Endodermal cell (in vitro differentiated cells): ENCODE results near the gene PHC1. TPM values are rescaled to one million over a fixed set of nuclear protein-coding genes. Genes with fewer than 3 reads are reported as not detected.

Source experiments
- DNase-seq: peaks from one replicate; pipeline ENCODE4 v3.0.0-alpha.2; 2017
- H3K27ac ChIP-seq: 2 replicates; pipeline ENCODE4 v1.5.1; 2013; ENCODE audit warnings: mild to moderate bottlenecking, low read depth, low read length, moderate library complexity
- H3K27me3 ChIP-seq: 2 replicates; pipeline ENCODE4 v1.6.1; 2013; ENCODE audit warnings: mild to moderate bottlenecking, low read length, moderate library complexity; ENCODE audit not compliant: insufficient read depth, control insufficient read depth, poor library complexity, severe bottlenecking
- H3K36me3 ChIP-seq: 2 replicates; pipeline ENCODE4 v1.7.0; 2013; ENCODE audit warnings: mild to moderate bottlenecking, low read length, moderate library complexity; ENCODE audit not compliant: control insufficient read depth, insufficient read depth
- H3K4me1 ChIP-seq: one replicate; pipeline ENCODE4 v1.7.0; 2013; ENCODE audit warnings: low read length; ENCODE audit not compliant: control insufficient read depth, insufficient read depth
- H3K4me3 ChIP-seq: 2 replicates; pipeline ENCODE4 v1.5.1; 2013; ENCODE audit warnings: mild to moderate bottlenecking, low read length, moderate library complexity
- H3K9ac ChIP-seq: 2 replicates; pipeline ENCODE4 v1.6.1; 2013; ENCODE audit warnings: mild to moderate bottlenecking, low read length, moderate library complexity; ENCODE audit not compliant: poor library complexity, severe bottlenecking; ENCODE audit errors: extremely low read depth
- H3K9me3 ChIP-seq: 2 replicates; pipeline ENCODE4 v1.6.1; 2013; ENCODE audit warnings: mild to moderate bottlenecking, low read length, moderate library complexity; ENCODE audit not compliant: control insufficient read depth
- H3K27ac Mint-ChIP-seq: 2 replicates; pipeline ENCODE4 v1.8.0; 2020; ENCODE audit warnings: mixed read lengths
- H3K27me3 Mint-ChIP-seq: 2 replicates; pipeline ENCODE4 v1.8.0; 2021; ENCODE audit warnings: mild to moderate bottlenecking, mixed read lengths; ENCODE audit not compliant: insufficient read depth
- H3K36me3 Mint-ChIP-seq: 2 replicates; pipeline ENCODE4 v1.8.0; 2020; ENCODE audit warnings: low read depth, mixed read lengths
- H3K4me1 Mint-ChIP-seq: 2 replicates; pipeline ENCODE4 v1.8.0; 2020; ENCODE audit warnings: mixed read lengths
- H3K4me3 Mint-ChIP-seq: 2 replicates; pipeline ENCODE4 v1.8.0; 2020; ENCODE audit warnings: mild to moderate bottlenecking, moderate library complexity, mixed read lengths
- H3K9me3 Mint-ChIP-seq: 2 replicates; pipeline ENCODE4 v1.8.0; 2020; ENCODE audit warnings: mild to moderate bottlenecking, mixed read lengths
- WGBS, 2 experiments: methylation state at CpG; one replicate each; pipeline versions ENCODE4 v1.1.5 to v1.1.7; 2013; ENCODE audit warnings: missing lambda C conversion rate in 2 of 2, mixed read lengths in 1 of 2; ENCODE audit not compliant: insufficient coverage in 1 of 2, insufficient read length in 1 of 2; 5-methylcytosine and 5-hydroxymethylcytosine counted together
- total RNA-seq, 2 donors: library from RNA; stranded (reverse); fragmentation: NEBNext Ultra II Directional in 1 of 2; extraction: Animal tissue kit (Norgen Biotek cat#: 25700) in 1 of 2; gene quantifications; 2 replicates in 1 of 2; 3 replicates in 1 of 2; pipeline ENCODE4 v1.2.1, GENCODE V29; 2021
- TF ChIP-seq, protein P1 (sequence below): fragments of 200-600 bp; sonication (generic); conservative IDR thresholded peaks from 2 replicates; pipeline ENCODE4 v1.5.0; 2021; ENCODE audit warnings: antibody characterized with exemption, mild to moderate bottlenecking

The PHC1 gene
- total RNA-seq, 2 donors from 2014 or later = 100 to 538 TPM

DNA sequence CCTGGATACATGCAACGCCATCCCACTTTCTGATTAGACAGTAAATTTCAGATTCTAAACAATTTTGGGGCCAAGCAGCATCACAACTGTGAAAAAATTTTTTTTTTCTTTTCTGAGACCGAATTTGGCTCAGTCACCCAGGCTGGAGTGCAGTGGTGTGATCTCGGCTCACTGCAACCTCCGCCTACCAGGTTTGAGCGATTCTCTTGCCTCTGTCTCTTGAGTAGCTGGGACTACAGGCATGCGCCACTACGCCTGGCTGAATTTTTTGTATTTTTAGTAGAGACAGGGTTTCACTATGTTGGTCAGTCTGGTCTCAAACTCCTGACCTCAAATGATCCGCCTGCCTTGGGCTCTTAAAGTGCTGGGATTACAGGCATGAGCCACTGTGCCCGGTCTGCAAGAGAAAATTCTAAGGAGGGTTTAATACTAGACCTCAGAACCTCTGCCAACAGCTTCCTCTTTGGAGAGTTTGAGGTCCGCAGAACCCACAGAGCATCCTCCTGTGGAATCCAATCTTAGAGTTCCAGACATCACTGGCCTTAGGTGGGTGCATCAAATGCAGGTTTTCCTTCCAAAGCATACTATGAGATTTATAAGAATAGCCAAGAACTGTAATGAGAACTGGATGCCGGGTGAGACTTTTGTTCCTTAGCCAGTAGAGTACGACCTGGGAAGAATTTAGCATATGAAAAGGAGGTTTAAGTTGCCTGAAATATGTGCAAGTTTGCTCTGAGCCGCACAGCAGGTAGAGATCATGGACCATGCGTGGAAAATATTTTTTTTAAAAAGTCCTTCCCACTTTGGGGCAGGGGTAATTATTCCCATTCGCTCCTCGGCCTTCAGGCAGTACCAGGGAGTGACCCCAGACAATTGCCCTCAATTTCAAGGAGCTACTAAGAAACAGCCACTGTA, 7.8 kb upstream of the PHC1 start:
- Histone ChIP-seq H3K36me3 (no peaks in the 10 kb centered on the region), H3K4me1 (peaks cover 6% of the 10 kb centered on the region), H3K4me3 (no peak overlapping the region), H3K9ac (no peak overlapping the region), H3K27ac (no peak overlapping the region), H3K27me3 (no peaks in the 10 kb centered on the region), H3K9me3 (no peaks in the 10 kb centered on the region)
- H3K9me3 Mint-ChIP-seq = peaks cover 12% of the 10 kb centered on the region
- no peaks in the 10 kb centered on the region for H3K27me3 Mint-ChIP-seq
- 76 to 78% methylated on average over 14 to 16 of the region's 16 CpGs for WGBS, 2 experiments
- H3K4me3 Mint-ChIP-seq = no peak overlapping the region
- peak; percentile 76 for DNase-seq
- peaks cover 11% of the 10 kb centered on the region for H3K36me3 Mint-ChIP-seq
- TF ChIP-seq, protein P1, sequence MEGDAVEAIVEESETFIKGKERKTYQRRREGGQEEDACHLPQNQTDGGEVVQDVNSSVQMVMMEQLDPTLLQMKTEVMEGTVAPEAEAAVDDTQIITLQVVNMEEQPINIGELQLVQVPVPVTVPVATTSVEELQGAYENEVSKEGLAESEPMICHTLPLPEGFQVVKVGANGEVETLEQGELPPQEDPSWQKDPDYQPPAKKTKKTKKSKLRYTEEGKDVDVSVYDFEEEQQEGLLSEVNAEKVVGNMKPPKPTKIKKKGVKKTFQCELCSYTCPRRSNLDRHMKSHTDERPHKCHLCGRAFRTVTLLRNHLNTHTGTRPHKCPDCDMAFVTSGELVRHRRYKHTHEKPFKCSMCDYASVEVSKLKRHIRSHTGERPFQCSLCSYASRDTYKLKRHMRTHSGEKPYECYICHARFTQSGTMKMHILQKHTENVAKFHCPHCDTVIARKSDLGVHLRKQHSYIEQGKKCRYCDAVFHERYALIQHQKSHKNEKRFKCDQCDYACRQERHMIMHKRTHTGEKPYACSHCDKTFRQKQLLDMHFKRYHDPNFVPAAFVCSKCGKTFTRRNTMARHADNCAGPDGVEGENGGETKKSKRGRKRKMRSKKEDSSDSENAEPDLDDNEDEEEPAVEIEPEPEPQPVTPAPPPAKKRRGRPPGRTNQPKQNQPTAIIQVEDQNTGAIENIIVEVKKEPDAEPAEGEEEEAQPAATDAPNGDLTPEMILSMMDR = peak; percentile 10
- peak overlapping the region; percentile 82 for H3K27ac Mint-ChIP-seq
- peaks cover 38% of the 10 kb centered on the region for H3K4me1 Mint-ChIP-seq

DNA sequence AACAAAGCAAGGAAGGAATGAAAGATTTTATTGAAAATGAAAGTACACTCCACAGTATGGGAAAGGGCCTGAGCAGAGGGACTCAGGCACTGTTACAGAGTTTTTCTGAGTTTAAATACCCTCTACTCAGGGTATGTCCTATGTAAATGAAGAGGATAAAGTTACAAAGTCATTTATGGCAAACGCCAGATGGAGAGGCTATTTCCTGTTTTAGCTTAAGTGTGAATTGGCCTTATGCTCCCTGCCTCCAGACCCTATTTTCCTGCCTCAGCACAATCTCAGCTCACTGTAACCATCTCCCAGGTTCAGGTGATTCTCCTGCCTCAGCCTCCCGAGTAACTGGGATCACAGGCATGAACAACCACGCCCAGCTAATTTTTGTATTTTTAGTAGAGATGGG, 6.8 kb upstream of the PHC1 start:
- no peak for DNase-seq
- 71 to 100% methylated on average over 2 to 3 of the region's 3 CpGs for WGBS, 2 experiments
- Mint-ChIP-seq H3K9me3 (peaks cover 2% of the 10 kb centered on the region), H3K36me3 (peaks cover 5% of the 10 kb centered on the region), H3K27ac (peak overlapping the region; percentile 82), H3K4me1 (peaks cover 48% of the 10 kb centered on the region), H3K4me3 (no peak overlapping the region), H3K27me3 (no peaks in the 10 kb centered on the region)
- TF ChIP-seq, protein P1 = no peak
- no peaks in the 10 kb centered on the region for H3K9me3 ChIP-seq
- H3K4me1 ChIP-seq = peaks cover 11% of the 10 kb centered on the region
- H3K4me3 ChIP-seq = no peak overlapping the region
- H3K36me3 ChIP-seq = no peaks in the 10 kb centered on the region
- no peak overlapping the region for H3K9ac ChIP-seq
- H3K27ac ChIP-seq = no peak overlapping the region
- no peaks in the 10 kb centered on the region for H3K27me3 ChIP-seq

DNA sequence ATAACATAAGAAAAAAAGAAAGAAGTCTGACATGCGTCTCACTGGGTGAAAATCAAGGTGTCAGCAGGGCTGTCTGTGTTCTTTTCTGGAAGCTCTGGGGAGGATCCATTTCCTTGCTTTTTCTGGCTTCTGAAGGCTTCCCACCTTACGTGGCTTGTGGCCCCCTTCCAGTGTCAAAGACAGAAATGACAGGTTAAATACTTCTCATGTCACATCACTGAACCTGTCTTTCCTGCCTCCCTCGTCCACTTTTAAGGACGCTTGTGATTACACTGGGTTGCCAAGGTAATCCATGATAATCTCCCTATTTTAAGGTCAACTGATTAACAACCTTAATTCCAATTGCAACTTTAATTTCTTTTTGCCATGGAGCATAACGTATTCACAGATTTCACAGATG, 4.6 kb upstream of the PHC1 start:
- WGBS, 2 experiments = 91 to 97% methylated on average over 3 to 5 of the region's 5 CpGs
- H3K4me1 Mint-ChIP-seq = peaks cover 62% of the 10 kb centered on the region
- no peaks in the 10 kb centered on the region for H3K36me3 Mint-ChIP-seq
- peak; percentile 53 for DNase-seq
- H3K9ac ChIP-seq = no peak overlapping the region
- H3K9me3 Mint-ChIP-seq = no peaks in the 10 kb centered on the region
- peaks cover 11% of the 10 kb centered on the region for H3K4me1 ChIP-seq
- H3K4me3 Mint-ChIP-seq = no peak overlapping the region
- peak overlapping the region; percentile 60 for H3K27ac Mint-ChIP-seq
- H3K4me3 ChIP-seq = no peak overlapping the region
- TF ChIP-seq, protein P1 = no peak
- H3K9me3 ChIP-seq = no peaks in the 10 kb centered on the region
- H3K27me3 Mint-ChIP-seq = no peaks in the 10 kb centered on the region
- no peaks in the 10 kb centered on the region for H3K27me3 ChIP-seq
- no peaks in the 10 kb centered on the region for H3K36me3 ChIP-seq
- H3K27ac ChIP-seq = no peak overlapping the region
